GM23338 (cell line): ENCODE results near the gene ZNF12. TPM values are rescaled to one million over a fixed set of nuclear protein-coding genes. Genes with fewer than 3 reads are reported as not detected.
"Not testable (repeated sequence)": the region's sequence is repeated elsewhere in the genome, so short reads cannot be mapped to it uniquely, and the experiment has no call there.

Source experiments
- ATAC-seq: fragments of 200-7000 bp; cut with Tn5 transposase; 3 replicates; pipeline ENCODE4 v1.9.1; 2020
- DNase-seq: peaks from one replicate; pipeline ENCODE4 v3.0.0-alpha.2; 2015; ENCODE audit warnings: low spot score
- H2AFZ ChIP-seq: fragments of 200-600 bp; sonication (generic); 2 replicates; pipeline ENCODE4 v1.8.0; 2016; ENCODE audit warnings: antibody characterized with exemption, mild to moderate bottlenecking, moderate library complexity
- H3F3A ChIP-seq: fragments of 200-600 bp; sonication (generic); replicated peaks from 2 replicates; pipeline ENCODE4 v1.8.0; 2017; ENCODE audit warnings: antibody characterized with exemption, mixed run types, low read depth
- H3K27ac ChIP-seq: fragments of 200-600 bp; sonication (generic); 2 replicates; pipeline ENCODE4 v1.6.1; 2016; ENCODE audit warnings: low read depth
- H3K27me3 ChIP-seq: fragments of 200-600 bp; sonication (generic); 2 replicates; pipeline ENCODE4 v1.8.0; 2016; ENCODE audit warnings: mild to moderate bottlenecking, mixed run types, moderate library complexity; ENCODE audit not compliant: insufficient read depth
- H3K36me3 ChIP-seq: fragments of 200-600 bp; sonication (generic); 2 replicates; pipeline ENCODE4 v1.8.0; 2016; ENCODE audit warnings: mild to moderate bottlenecking; ENCODE audit not compliant: insufficient read depth
- H3K4me1 ChIP-seq: fragments of 200-600 bp; sonication (generic); 2 replicates; pipeline ENCODE4 v1.8.0; 2016; ENCODE audit warnings: mild to moderate bottlenecking, moderate library complexity; ENCODE audit not compliant: insufficient read depth
- H3K4me2 ChIP-seq: fragments of 200-600 bp; sonication (generic); 2 replicates; pipeline ENCODE4 v1.7.1; 2017; ENCODE audit warnings: mixed run types
- H3K4me3 ChIP-seq: fragments of 200-600 bp; sonication (generic); 2 replicates; pipeline ENCODE4 v1.6.1; 2016; ENCODE audit warnings: mixed run types
- H3K79me2 ChIP-seq: fragments of 200-600 bp; sonication (generic); replicated peaks from 2 replicates; pipeline ENCODE4 v1.8.0; 2017; ENCODE audit warnings: mild to moderate bottlenecking; ENCODE audit not compliant: insufficient read depth
- H3K9me2 ChIP-seq: fragments of 200-600 bp; sonication (generic); 2 replicates; pipeline ENCODE4 v1.8.0; 2017; ENCODE audit not compliant: insufficient read depth
- H4K20me1 ChIP-seq: fragments of 200-600 bp; sonication (generic); replicated peaks from 2 replicates; pipeline ENCODE4 v1.8.0; 2017; ENCODE audit warnings: mild to moderate bottlenecking; ENCODE audit not compliant: insufficient read depth
- H3K27ac Mint-ChIP-seq: 2 replicates; pipeline ENCODE4 v1.8.0; 2020; ENCODE audit warnings: inconsistent platforms, mild to moderate bottlenecking, moderate library complexity, mixed read lengths
- H3K27me3 Mint-ChIP-seq: 3 replicates; pipeline ENCODE4 v1.8.0; 2022; ENCODE audit warnings: low read depth, mild to moderate bottlenecking, moderate library complexity, mixed read lengths, inconsistent platforms; ENCODE audit not compliant: insufficient read depth, poor library complexity
- H3K36me3 Mint-ChIP-seq: 3 replicates; pipeline ENCODE4 v1.8.0; 2021; ENCODE audit warnings: low read depth, mild to moderate bottlenecking, inconsistent platforms, moderate library complexity, mixed read lengths
- H3K4me1 Mint-ChIP-seq: 3 replicates; pipeline ENCODE4 v1.8.0; 2020; ENCODE audit warnings: mild to moderate bottlenecking, inconsistent platforms, mixed read lengths
- H3K4me3 Mint-ChIP-seq: 3 replicates; pipeline ENCODE4 v1.8.0; 2021; ENCODE audit warnings: moderate library complexity, mild to moderate bottlenecking, inconsistent platforms, mixed read lengths
- H3K9me3 Mint-ChIP-seq: 3 replicates; pipeline ENCODE4 v1.8.0; 2020; ENCODE audit warnings: moderate library complexity, mild to moderate bottlenecking, inconsistent platforms, mixed read lengths
- CTCF ChIP-seq, 2 experiments: fragments of 200-600 bp in 1 of 2; sonication (generic) in 1 of 2; conservative IDR thresholded peaks; 2 replicates each; pipeline versions ENCODE4 v1.5.1 to v1.6.1; 2016 to 2017; ENCODE audit warnings: antibody characterized with exemption in 2 of 2, low read depth in 2 of 2, mild to moderate bottlenecking in 2 of 2, moderate library complexity in 1 of 2
- ETS1 ChIP-seq: IDR thresholded peaks from 2 replicates; pipeline ENCODE4 v1.6.1; 2016; ENCODE audit warnings: antibody characterized with exemption
- POLR2AphosphoS5 ChIP-seq: IDR thresholded peaks from 2 replicates; pipeline ENCODE4 v1.6.1; 2016; ENCODE audit warnings: antibody characterized with exemption, low read depth
- polyA plus RNA-seq: library from polyadenylated mRNA; unstranded; fragments of >200 nt; fragmentation: Nextera tagmentation; extraction: Ambion mirVana; gene quantifications from 2 replicates; pipeline ENCODE4 v1.2.1, GENCODE V29; 2016
- total RNA-seq: library from RNA; depleted of rRNA; stranded (reverse); fragments of >200 nt; shearing (Covaris generic); gene quantifications from 2 replicates; pipeline ENCODE4 v1.2.3, GENCODE V29; 2014

Gene ZNF12
- total and polyA plus RNA-seq, 2 experiments from 2014 or later, result 9.6 to 17.8 TPM

DNA sequence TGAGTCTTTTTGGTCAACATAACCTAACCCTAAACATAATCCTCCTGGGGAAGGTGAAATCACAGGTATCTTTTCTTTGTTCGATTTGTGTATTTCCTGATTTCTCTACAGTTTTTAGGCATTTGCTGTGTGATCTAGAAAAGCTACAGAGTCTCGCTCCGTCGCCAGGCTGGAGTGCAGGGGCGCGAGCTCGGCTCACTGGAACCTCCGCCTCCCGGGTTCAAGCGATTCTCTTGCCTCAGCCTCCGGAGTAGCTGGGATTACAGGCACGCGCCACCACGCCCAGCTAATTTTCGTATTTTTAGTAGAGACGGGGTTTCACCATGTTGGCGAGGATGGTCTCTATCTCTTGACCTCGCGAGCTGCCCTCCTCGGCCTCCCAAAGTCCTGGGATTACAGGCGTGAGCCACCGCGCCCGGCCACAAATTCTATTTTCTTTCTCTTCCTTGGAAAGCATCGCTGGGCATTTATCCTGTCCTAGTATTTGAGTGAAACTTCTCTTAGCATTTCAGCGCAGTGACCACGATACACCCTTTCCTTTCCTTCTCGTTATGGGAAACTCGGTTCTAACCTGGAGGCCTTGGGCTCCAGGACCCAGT lies 22.2 kb upstream of the ZNF12 start:
- Mint-ChIP-seq H3K27me3 (peaks cover 13% of the 10 kb centered on the region), H3K36me3 (peaks cover 19% of the 10 kb centered on the region), H3K27ac (peak overlapping the region; percentile 94), H3K4me3 (peak overlapping the region; percentile 93)
- Histone ChIP-seq H2AFZ (peak overlapping the region; percentile 2; the same call in 1 of the 2 replicates), H3K4me3 (peak overlapping the region; percentile 74), H3K4me2 (peak overlapping the region; percentile 50), H3K27ac (peak overlapping the region; percentile 43; the same call in 1 of the 2 replicates), H3K79me2 (peaks cover 22% of the 10 kb centered on the region)
- DNase-seq, H3F3A ChIP-seq, ATAC-seq, H3K27me3 ChIP-seq, H3K4me1 Mint-ChIP-seq, H3K9me3 Mint-ChIP-seq, H3K9me2 ChIP-seq, H3K36me3 ChIP-seq, H4K20me1 ChIP-seq, H3K4me1 ChIP-seq: not testable (repeated sequence)

- Histone ChIP-seq H3K27me3 (no peaks in the 10 kb centered on the region), H3K27ac (no peak overlapping the region), H2AFZ (no peak overlapping the region), H3F3A (no peaks in the 10 kb centered on the region), H4K20me1 (no peaks in the 10 kb centered on the region; the same call in 1 of the 2 replicates), H3K4me1 (peaks cover 5% of the 10 kb centered on the region; the same call in 1 of the 2 replicates), H3K9me2 (no peaks in the 10 kb centered on the region), H3K4me2 (no peak overlapping the region), H3K79me2 (peaks cover 15% of the 10 kb centered on the region), H3K4me3 (no peak overlapping the region), H3K36me3 (no peaks in the 10 kb centered on the region)
- TF ChIP-seq POLR2AphosphoS5 (no peak), CTCF (conservative IDR thresholded peaks at IDR 0.05; ENCODE audit: low read depth in 2 of 2) (no peak), ETS1 (no peak)
- Mint-ChIP-seq H3K9me3 (no peaks in the 10 kb centered on the region), H3K27ac (no peak overlapping the region), H3K4me1 (peaks cover 2% of the 10 kb centered on the region; the same call in 2 of the 3 replicates), H3K36me3 (peaks cover 6% of the 10 kb centered on the region), H3K27me3 (peaks cover 14% of the 10 kb centered on the region), H3K4me3 (0 out of 3 replicates have a peak overlapping the region, but pooled peaks have one; percentile 32)
- no peak for DNase-seq
- no peak for ATAC-seq
Measured at GRCh38 chr7:6727663-6728062, 20.9 kb upstream of the ZNF12 start.

DNA sequence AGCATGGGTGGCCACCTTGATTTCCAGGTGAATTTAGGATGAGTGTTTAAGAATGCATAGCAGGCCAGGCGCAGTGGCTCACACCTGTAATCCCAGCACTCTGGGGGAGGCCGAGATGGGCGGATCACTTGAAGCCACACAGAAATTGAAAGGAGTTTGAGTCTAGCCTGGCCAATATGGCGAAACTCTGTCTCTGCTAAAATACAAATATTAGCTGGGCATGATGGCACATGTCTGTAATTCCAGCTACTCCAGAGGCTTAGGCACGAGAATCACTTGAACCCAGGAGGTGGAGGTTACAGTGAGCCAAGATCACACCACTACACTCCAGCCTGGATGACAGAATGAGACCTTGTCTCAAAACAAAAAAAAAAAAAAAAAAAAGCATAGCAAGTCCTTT lies 19.6 kb upstream of the ZNF12 start:
- not testable (repeated sequence) for H3K4me1 ChIP-seq, H3K4me2 ChIP-seq, H3K4me3 ChIP-seq, H3K9me3 Mint-ChIP-seq, H3K4me3 Mint-ChIP-seq, H3K27ac Mint-ChIP-seq, H4K20me1 ChIP-seq, H3F3A ChIP-seq, H3K27me3 ChIP-seq, ATAC-seq, H3K36me3 Mint-ChIP-seq, H2AFZ ChIP-seq, H3K4me1 Mint-ChIP-seq, DNase-seq, H3K36me3 ChIP-seq, H3K27ac ChIP-seq, H3K9me2 ChIP-seq
- peaks cover 17% of the 10 kb centered on the region for H3K27me3 Mint-ChIP-seq
- H3K79me2 ChIP-seq, result peaks cover 14% of the 10 kb centered on the region
